Tibial artery (tissue), 4 donors: ENCODE data around the gene PCED1B.

ENCODE experiments used
- DNase-seq, 2 donors: peaks; one replicate each; pipeline ENCODE4 v3.0.0-alpha.2; 2019
- H3K27ac ChIP-seq, 2 donors: fragments of 200-600 bp; sonication (generic) in 1 of 2; 1 replicate in 1 of 2; 2 replicates in 1 of 2; pipeline ENCODE4 v1.5.1; 2018 to 2019; ENCODE audit warnings: mild to moderate bottlenecking in 1 of 2
- H3K27me3 ChIP-seq, 2 donors: fragments of 200-600 bp; sonication (generic) in 1 of 2; one replicate each; pipeline versions ENCODE4 v1.5.1 to v1.6.0; 2016 to 2019
- H3K36me3 ChIP-seq, 3 donors: fragments of 200-600 bp; sonication (generic) in 2 of 3; one replicate each; pipeline ENCODE4 v1.5.1; 2016 to 2019; ENCODE audit warnings: mild to moderate bottlenecking in 2 of 3
- H3K4me1 ChIP-seq, 4 donors: fragments of 200-600 bp; sonication (generic) in 2 of 4; 1 replicate in 3 of 4; 2 replicates in 1 of 4; pipeline ENCODE4 v1.5.1; 2016 to 2019
- H3K4me3 ChIP-seq, 2 donors: fragments of 200-600 bp; sonication (generic) in 1 of 2; 1 replicate in 1 of 2; 2 replicates in 1 of 2; pipeline ENCODE4 v1.5.1; 2018 to 2019; ENCODE audit warnings: mild to moderate bottlenecking in 2 of 2
- H3K9me3 ChIP-seq, 3 donors: fragments of 200-600 bp; sonication (generic) in 1 of 3; one replicate each; pipeline ENCODE4 v1.5.1; 2016 to 2019
- CTCF ChIP-seq, 2 experiments: fragments of 200-600 bp in 1 of 2; fragments of 450-650 bp in 1 of 2; IDR thresholded peaks; one replicate each; pipeline ENCODE4 v1.5.1; 2017 to 2019; ENCODE audit warnings: antibody characterized with exemption in 2 of 2, mild to moderate bottlenecking in 1 of 2, moderate library complexity in 1 of 2
- intact Hi-C: fragments of 100-400 bp; cut with DNase I; formaldehyde crosslinking; loops from one replicate; pipeline ENCODE4 v1.15.0; 2023; ENCODE audit warnings: low total_unique reads

The PCED1B gene

DNA sequence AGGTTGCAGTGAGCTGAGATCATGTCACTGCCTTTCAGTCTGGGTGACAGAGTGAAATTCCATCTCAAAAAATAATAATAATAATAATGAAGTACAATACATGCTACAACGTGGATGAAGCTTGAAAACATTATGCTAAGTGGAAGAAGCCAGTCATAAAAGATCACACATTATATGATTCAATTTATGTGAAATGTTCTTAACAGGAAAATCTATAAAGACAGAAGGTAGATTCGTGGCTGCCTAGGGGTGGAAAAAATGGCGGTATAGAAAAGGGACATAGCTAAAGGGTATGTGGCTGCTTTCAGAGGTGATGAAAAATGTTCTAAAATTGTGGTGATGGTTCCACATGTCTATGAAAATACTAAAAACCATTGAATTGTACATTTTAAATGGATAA is 41.3 kb downstream of the PCED1B start:
- H3K36me3 ChIP-seq: peaks cover 0 to 9% (median 0%) of the 10 kb centered on the region in 3 donors
- H3K9me3 ChIP-seq: no peaks in the 10 kb centered on the region
- peaks cover 0 to 35% (median 0%) of the 10 kb centered on the region in 4 donors for H3K4me1 ChIP-seq
- H3K27me3 ChIP-seq: no peaks in the 10 kb centered on the region
- no peak for DNase-seq
- no peak overlapping the region for H3K4me3 ChIP-seq
- TF ChIP-seq CTCF (IDR thresholded peaks at IDR 0.05): no peak
- intact Hi-C loops: no loop called here
- H3K27ac ChIP-seq: peak overlapping the region in 1 of 2 donors; percentile 52

DNA sequence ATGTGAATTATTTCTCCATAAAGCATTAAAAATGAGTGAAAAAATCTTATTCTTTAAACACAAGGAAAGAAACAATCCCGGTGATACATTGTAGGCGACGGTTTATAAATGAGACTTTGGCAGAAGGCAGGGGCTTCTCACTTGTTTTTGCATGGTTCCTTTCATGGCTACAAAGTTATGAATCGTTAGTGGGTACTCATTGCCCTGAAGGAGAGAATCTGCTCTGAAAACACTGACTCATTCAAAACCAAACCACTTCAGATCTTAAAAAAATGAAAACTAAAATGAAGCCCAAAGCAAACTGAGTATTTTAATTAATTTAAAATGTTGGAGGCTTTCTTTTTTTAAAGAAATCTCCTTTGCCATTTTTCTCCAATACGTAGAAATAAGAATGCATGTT is 41.7 kb downstream of the PCED1B start:
- Histone ChIP-seq H3K4me3 (no peak overlapping the region), H3K4me1 (peaks cover 0 to 35% (median 0%) of the 10 kb centered on the region in 4 donors), H3K36me3 (peaks cover 0 to 9% (median 0%) of the 10 kb centered on the region in 3 donors), H3K27me3 (no peaks in the 10 kb centered on the region), H3K9me3 (no peaks in the 10 kb centered on the region), H3K27ac (peak overlapping the region in 1 of 2 donors; percentile 52)
- TF ChIP-seq CTCF (IDR thresholded peaks at IDR 0.05): no peak
- no peak for DNase-seq
- intact Hi-C loops: no loop called here

DNA sequence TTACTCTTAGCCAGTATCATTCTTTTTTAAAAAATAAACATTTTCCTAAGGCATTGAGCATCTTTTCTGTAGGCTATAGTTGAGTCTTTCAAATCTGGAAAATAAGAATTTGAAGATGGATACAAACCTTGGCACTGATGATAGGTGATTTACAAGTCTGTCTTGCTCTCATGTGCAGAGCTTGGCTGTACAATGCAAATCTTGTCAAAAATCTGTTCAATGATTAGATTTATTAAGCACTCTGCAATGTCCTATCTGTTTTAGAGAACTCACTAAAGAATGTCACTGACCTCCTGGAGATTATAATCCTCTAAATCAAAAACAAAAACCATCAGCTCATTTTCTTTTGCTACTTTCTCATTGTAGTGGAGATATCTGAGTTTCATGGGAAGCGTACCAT is 43.2 kb downstream of the PCED1B start:
- Histone ChIP-seq H3K36me3 (peaks cover 0 to 9% (median 0%) of the 10 kb centered on the region in 3 donors), H3K27ac (peak overlapping the region in 1 of 2 donors; percentile 19), H3K27me3 (no peaks in the 10 kb centered on the region), H3K4me1 (peaks cover 0 to 35% (median 0%) of the 10 kb centered on the region in 4 donors), H3K9me3 (no peaks in the 10 kb centered on the region), H3K4me3 (no peak overlapping the region)
- TF ChIP-seq CTCF (IDR thresholded peaks at IDR 0.05): no peak
- intact Hi-C loops: no loop called here
- DNase-seq: no peak

DNA sequence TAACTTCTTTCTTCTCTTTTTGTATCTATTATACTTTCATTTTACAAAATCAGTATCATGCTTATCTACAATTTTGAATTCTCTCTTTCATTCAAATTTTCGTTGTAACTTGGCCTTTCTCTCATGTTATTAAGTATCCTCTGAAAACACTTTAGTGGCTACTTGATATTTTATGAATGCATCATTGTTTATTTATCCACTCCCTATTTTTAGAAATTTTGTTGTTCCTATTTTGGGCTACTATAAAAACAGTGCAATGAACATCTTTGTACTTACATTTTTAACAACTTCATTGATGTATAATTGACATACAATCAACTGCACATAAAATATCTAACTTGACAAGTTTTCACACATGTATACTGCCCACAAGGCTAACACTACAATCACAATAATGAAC is 44.3 kb downstream of the PCED1B start:
- Histone ChIP-seq H3K9me3 (no peaks in the 10 kb centered on the region), H3K27me3 (no peaks in the 10 kb centered on the region), H3K4me1 (peaks cover 0 to 35% (median 0%) of the 10 kb centered on the region in 4 donors), H3K27ac (peak overlapping the region in 1 of 2 donors; percentile 19), H3K36me3 (peaks cover 0 to 9% (median 0%) of the 10 kb centered on the region in 3 donors), H3K4me3 (no peak overlapping the region)
- TF ChIP-seq CTCF (IDR thresholded peaks at IDR 0.05): no peak
- no peak for DNase-seq
- intact Hi-C loops: no loop called here

DNA sequence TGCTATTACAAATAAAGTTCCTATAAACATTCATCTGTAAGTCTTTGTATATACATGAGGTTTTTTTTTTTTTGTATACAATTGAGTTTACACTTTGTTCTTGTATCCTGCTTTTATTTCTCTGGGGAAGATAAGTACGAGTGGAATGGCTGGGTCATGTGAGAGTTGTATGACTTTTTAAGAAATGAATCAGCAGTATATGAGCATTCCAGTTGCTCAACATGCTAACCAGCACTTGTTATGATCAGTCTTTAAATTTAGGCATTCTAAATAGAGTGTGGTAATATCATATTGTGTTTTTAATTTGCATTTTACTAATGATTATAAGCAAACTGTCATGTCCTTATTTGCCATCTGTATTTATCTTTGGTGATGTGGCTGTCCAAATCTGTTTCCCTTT is 45.0 kb downstream of the PCED1B start:
- Histone ChIP-seq H3K27ac (peak overlapping the region in 1 of 2 donors; percentile 19), H3K4me1 (peaks cover 0 to 35% (median 0%) of the 10 kb centered on the region in 4 donors), H3K27me3 (no peaks in the 10 kb centered on the region), H3K4me3 (no peak overlapping the region), H3K36me3 (peaks cover 0 to 9% (median 0%) of the 10 kb centered on the region in 3 donors), H3K9me3 (no peaks in the 10 kb centered on the region)
- intact Hi-C loops: no loop called here
- DNase-seq: no peak
- no peak for TF ChIP-seq CTCF (IDR thresholded peaks at IDR 0.05)

DNA sequence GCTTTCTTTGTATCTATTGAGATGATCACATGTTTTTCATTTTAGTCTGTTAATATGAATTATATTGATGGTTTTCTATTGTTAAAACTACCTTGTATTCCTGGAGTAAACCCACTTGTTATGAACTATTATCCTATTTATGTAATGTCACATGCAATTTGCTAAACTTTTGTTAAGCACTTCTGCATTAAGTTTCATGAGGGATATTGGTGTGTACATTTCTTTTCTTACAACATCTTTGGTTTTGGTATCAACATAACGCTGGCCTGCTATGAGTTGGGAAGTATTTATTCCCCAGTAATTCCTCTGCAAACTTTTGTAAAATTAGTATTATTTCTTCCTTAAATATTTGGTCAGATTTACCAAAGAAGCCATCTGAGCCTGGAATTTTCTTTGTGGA is 46.8 kb downstream of the PCED1B start:
- intact Hi-C loops: no loop called here
- Histone ChIP-seq H3K4me1 (peaks cover 0 to 25% (median 0%) of the 10 kb centered on the region in 4 donors), H3K36me3 (peaks cover 0 to 9% (median 0%) of the 10 kb centered on the region in 3 donors), H3K4me3 (no peak overlapping the region), H3K27me3 (no peaks in the 10 kb centered on the region), H3K9me3 (no peaks in the 10 kb centered on the region), H3K27ac (no peak overlapping the region)
- DNase-seq: no peak
- TF ChIP-seq CTCF (IDR thresholded peaks at IDR 0.05): no peak
